GM12874 (cell line): ENCODE data around the gene TESK2.

Source experiments
- TF ChIP-seq, protein P1 (sequence below): IDR thresholded peaks from 2 replicates; pipeline ENCODE4 v1.5.1; 2011; ENCODE audit warnings: low read depth, mild to moderate bottlenecking, control low read depth, low read length, moderate library complexity; ENCODE audit not compliant: insufficient read depth

The TESK2 gene

DNA sequence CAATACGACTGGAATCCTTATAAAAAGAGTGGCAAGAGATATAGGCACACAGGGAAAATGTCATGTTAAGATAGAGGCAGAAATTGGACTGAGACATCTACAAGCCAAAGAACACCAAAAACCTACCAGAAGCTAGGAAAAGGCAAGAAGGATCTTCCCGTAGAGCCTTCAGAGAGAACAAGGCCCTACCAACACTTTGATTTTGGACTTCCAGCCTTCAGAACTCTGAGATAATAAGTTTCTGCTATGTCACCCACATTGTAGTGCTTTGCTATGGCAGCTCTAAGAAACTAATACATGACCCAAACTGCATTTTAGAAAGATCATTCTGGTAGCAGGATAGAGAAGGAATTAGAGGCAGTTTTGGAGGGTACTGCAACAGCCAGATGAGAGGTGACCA lies 126.7 kb downstream of the TESK2 start:
- TF ChIP-seq, protein P1, sequence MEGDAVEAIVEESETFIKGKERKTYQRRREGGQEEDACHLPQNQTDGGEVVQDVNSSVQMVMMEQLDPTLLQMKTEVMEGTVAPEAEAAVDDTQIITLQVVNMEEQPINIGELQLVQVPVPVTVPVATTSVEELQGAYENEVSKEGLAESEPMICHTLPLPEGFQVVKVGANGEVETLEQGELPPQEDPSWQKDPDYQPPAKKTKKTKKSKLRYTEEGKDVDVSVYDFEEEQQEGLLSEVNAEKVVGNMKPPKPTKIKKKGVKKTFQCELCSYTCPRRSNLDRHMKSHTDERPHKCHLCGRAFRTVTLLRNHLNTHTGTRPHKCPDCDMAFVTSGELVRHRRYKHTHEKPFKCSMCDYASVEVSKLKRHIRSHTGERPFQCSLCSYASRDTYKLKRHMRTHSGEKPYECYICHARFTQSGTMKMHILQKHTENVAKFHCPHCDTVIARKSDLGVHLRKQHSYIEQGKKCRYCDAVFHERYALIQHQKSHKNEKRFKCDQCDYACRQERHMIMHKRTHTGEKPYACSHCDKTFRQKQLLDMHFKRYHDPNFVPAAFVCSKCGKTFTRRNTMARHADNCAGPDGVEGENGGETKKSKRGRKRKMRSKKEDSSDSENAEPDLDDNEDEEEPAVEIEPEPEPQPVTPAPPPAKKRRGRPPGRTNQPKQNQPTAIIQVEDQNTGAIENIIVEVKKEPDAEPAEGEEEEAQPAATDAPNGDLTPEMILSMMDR, result no peak

- TF ChIP-seq, protein P1, result peak; percentile 36; the same call in 1 of the 2 replicates
These were observed 131.0 kb downstream of the TESK2 start for GRCh38 chr1:45359882-45360513.

DNA sequence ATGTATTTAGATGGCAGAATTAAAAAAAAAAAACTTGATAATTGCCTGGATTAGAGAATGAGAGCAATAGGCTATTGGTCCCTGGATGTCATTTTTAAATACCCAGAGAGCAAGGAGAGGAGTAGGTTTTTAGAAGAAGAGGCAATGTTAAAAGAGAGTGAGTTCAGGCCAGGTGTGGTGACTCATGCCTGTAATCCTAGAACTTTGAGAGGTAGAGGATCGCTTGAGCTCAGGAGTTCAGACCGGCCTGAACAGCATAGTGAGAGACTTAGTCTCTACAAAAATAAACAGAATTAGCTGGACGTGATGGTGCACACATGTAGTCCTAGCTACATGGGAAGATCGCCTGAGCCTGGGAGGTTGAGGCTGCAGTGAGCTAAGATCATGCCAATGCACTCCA lies 134.8 kb downstream of the TESK2 start:
- TF ChIP-seq, protein P1, result no peak

DNA sequence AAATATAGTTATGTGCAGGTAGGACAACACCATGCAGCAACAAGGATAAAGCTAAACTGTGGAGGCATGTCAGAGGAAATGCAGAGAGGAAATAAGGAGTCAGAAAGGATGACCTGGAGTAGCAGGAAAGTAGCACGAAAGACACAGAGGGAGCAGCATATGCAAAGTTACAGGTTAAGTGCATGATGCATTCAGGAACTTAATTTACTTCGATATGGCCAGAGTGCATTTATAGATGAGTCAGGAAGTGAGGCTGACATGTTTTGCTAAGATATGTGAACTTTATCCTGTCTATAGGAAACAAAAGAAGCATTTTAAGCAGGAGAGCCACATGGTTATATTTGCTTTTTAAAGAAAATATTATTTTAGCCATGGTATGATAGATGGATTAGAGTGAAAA lies 135.3 kb downstream of the TESK2 start:
- TF ChIP-seq, protein P1, result no peak

DNA sequence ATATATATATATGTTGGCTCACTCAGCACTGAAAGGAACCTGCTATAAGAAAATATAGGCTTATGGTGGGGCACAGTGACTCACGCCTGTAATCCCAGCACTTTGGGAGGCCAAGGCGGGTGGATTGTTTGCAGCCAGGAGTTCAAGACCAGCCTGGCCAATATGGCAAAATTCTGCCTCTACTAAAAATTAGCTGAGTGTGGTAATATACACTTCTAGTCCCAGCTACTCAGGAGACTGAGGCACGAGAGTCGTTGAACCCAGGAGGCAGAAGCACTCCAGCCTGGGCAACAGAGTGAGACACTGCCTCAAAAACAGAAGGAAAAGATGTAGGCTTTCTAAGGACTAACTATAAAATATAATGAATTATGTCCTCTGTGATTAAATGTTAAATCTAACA lies 136.1 kb downstream of the TESK2 start:
- TF ChIP-seq, protein P1, result no peak

DNA sequence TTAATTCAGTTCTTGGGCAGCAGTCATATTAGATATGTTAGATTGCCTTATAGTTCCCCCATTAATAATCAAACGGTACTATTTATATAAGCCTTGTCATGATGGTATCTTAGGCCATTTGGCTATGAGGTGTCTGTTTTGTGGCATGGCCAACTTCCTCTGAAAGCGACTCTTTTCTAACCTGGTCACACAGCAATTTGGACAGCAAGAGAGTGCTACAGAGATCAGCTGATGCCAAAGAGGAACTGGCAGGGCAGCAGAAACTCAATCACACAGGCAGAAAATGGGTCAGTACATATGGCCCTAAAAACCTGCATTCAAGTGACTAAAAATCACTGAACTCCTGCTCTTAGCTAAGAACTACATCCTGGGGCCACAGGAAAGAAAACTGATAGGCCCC lies 137.3 kb downstream of the TESK2 start:
- TF ChIP-seq, protein P1, result no peak

- TF ChIP-seq, protein P1, result no peak
These were observed 139.5 kb downstream of the TESK2 start for GRCh38 chr1:45351508-45351907.
